Neural progenitor cell (in vitro differentiated cells): Measurements from ENCODE around the gene IGFBP7. TPM values are rescaled to one million over a fixed set of nuclear protein-coding genes. Genes with fewer than 3 reads are reported as not detected.

ENCODE experiments used
- DNase-seq: peaks from one replicate; pipeline ENCODE4 v3.0.0-alpha.2; 2016; ENCODE audit warnings: low spot score
- H2AFZ ChIP-seq: fragments of 200-600 bp; sonication (generic); replicated peaks from 2 replicates; pipeline ENCODE4 v1.6.1; 2016; ENCODE audit warnings: antibody characterized with exemption
- H3F3A ChIP-seq: fragments of 200-600 bp; sonication (generic); 2 replicates; pipeline ENCODE4 v1.6.1; 2016; ENCODE audit warnings: antibody characterized with exemption, low read depth
- H3K27ac ChIP-seq: fragments of 200-600 bp; sonication (generic); 2 replicates; pipeline ENCODE4 v1.5.1; 2016; ENCODE audit warnings: mild to moderate bottlenecking
- H3K27me3 ChIP-seq: fragments of 200-600 bp; sonication (generic); 2 replicates; pipeline ENCODE4 v1.6.1; 2016; ENCODE audit warnings: mild to moderate bottlenecking, moderate library complexity
- H3K36me3 ChIP-seq: fragments of 200-600 bp; sonication (generic); 2 replicates; pipeline ENCODE4 v1.5.1; 2016
- H3K4me1 ChIP-seq: fragments of 200-600 bp; sonication (generic); 2 replicates; pipeline ENCODE4 v1.6.1; 2016; ENCODE audit warnings: mixed run types
- H3K4me2 ChIP-seq: fragments of 200-600 bp; sonication (generic); 2 replicates; pipeline ENCODE4 v1.6.1; 2016
- H3K4me3 ChIP-seq: fragments of 200-600 bp; sonication (generic); 2 replicates; pipeline ENCODE4 v1.5.1; 2016
- H3K79me2 ChIP-seq: fragments of 200-600 bp; sonication (generic); 2 replicates; pipeline ENCODE4 v1.6.1; 2016; ENCODE audit warnings: low read depth
- H3K9ac ChIP-seq: fragments of 200-600 bp; sonication (generic); 2 replicates; pipeline ENCODE4 v1.6.1; 2016
- H3K9me3 ChIP-seq: fragments of 200-600 bp; sonication (generic); 2 replicates; pipeline ENCODE4 v1.5.1; 2016; ENCODE audit warnings: low read depth
- H4K20me1 ChIP-seq: fragments of 200-600 bp; sonication (generic); 2 replicates; pipeline ENCODE4 v1.6.1; 2016; ENCODE audit warnings: low read depth
- H3K27ac Mint-ChIP-seq: 3 replicates; pipeline ENCODE4 v1.8.0; 2021; ENCODE audit warnings: mixed read lengths
- H3K27me3 Mint-ChIP-seq: 2 replicates; pipeline ENCODE4 v1.8.0; 2022; ENCODE audit warnings: low read depth, mild to moderate bottlenecking, inconsistent platforms, moderate library complexity, mixed read lengths; ENCODE audit not compliant: insufficient read depth
- H3K36me3 Mint-ChIP-seq: 3 replicates; pipeline ENCODE4 v1.8.0; 2021; ENCODE audit warnings: mixed read lengths
- H3K4me1 Mint-ChIP-seq: 3 replicates; pipeline ENCODE4 v1.8.0; 2021; ENCODE audit warnings: mixed read lengths
- H3K4me3 Mint-ChIP-seq: 3 replicates; pipeline ENCODE4 v1.8.0; 2021; ENCODE audit warnings: mild to moderate bottlenecking, moderate library complexity, mixed read lengths
- H3K9me3 Mint-ChIP-seq: 3 replicates; pipeline ENCODE4 v1.8.0; 2020; ENCODE audit warnings: mixed read lengths
- EZH2 ChIP-seq: fragments of 200-600 bp; sonication (generic); IDR thresholded peaks from 2 replicates; pipeline ENCODE4 v1.6.1; 2017; ENCODE audit warnings: antibody characterized with exemption, mild to moderate bottlenecking, moderate library complexity
- EZH2phosphoT487 ChIP-seq: fragments of 200-600 bp; sonication (generic); IDR thresholded peaks from 2 replicates; pipeline ENCODE4 v1.6.1; 2017; ENCODE audit warnings: antibody characterized with exemption
- total RNA-seq: library from RNA; depleted of rRNA; stranded (reverse); fragments of >200 nt; gene quantifications from 2 replicates; pipeline ENCODE4 v1.2.3, GENCODE V29; 2015; ENCODE audit warnings: low replicate concordance
- TF ChIP-seq, protein P1 (sequence below): fragments of 200-600 bp; sonication (generic); IDR thresholded peaks from 2 replicates; pipeline ENCODE4 v1.5.1; 2017; ENCODE audit warnings: antibody characterized with exemption, mild to moderate bottlenecking

The IGFBP7 gene
- total RNA-seq, 1 donor from 2014 or later = 0.86 TPM

DNA sequence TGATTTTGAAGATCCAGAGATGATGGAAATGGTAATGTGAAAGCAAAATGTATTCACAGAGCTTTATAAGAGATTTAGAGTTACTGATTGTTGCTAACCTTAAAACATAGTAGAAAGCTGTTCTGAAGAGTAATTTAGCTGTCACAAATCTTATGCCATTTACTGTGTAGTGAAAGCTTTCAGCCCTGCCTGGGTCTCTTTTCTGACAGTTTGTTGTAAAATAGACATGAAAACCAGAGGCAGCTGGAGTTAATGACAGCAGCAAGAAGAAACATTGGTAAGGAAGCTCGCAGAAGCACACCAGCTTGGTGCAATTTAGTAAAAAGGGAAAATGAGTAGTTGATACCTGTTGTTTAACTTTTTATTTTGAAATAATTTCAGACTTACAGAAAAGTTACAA lies 110.4 kb downstream of the IGFBP7 start:
- H3K27ac Mint-ChIP-seq = no peak overlapping the region
- Histone ChIP-seq H3K27ac (no peak overlapping the region), H3K27me3 (no peaks in the 10 kb centered on the region), H3K9ac (no peak overlapping the region), H3F3A (no peaks in the 10 kb centered on the region), H3K9me3 (no peaks in the 10 kb centered on the region), H3K4me3 (no peak overlapping the region), H3K4me1 (no peaks in the 10 kb centered on the region), H3K79me2 (peaks cover 10% of the 10 kb centered on the region), H2AFZ (no peak overlapping the region), H3K36me3 (peaks cover 7% of the 10 kb centered on the region), H4K20me1 (peaks cover 6% of the 10 kb centered on the region), H3K4me2 (no peak overlapping the region)
- H3K4me3 Mint-ChIP-seq = no peak overlapping the region
- H3K27me3 Mint-ChIP-seq = no peaks in the 10 kb centered on the region
- no peaks in the 10 kb centered on the region for H3K9me3 Mint-ChIP-seq
- no peaks in the 10 kb centered on the region for H3K4me1 Mint-ChIP-seq
- DNase-seq = no peak
- TF ChIP-seq, protein P1, sequence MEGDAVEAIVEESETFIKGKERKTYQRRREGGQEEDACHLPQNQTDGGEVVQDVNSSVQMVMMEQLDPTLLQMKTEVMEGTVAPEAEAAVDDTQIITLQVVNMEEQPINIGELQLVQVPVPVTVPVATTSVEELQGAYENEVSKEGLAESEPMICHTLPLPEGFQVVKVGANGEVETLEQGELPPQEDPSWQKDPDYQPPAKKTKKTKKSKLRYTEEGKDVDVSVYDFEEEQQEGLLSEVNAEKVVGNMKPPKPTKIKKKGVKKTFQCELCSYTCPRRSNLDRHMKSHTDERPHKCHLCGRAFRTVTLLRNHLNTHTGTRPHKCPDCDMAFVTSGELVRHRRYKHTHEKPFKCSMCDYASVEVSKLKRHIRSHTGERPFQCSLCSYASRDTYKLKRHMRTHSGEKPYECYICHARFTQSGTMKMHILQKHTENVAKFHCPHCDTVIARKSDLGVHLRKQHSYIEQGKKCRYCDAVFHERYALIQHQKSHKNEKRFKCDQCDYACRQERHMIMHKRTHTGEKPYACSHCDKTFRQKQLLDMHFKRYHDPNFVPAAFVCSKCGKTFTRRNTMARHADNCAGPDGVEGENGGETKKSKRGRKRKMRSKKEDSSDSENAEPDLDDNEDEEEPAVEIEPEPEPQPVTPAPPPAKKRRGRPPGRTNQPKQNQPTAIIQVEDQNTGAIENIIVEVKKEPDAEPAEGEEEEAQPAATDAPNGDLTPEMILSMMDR = no peak
- TF ChIP-seq EZH2 (no peak), EZH2phosphoT487 (no peak)
- H3K36me3 Mint-ChIP-seq = peaks cover 38% of the 10 kb centered on the region

GRCh38 chr4:56995525-56995924 lies 114.7 kb downstream of the IGFBP7 start:
- TF ChIP-seq EZH2 (no peak), EZH2phosphoT487 (no peak)
- TF ChIP-seq, protein P1 = no peak
- H3K36me3 Mint-ChIP-seq = peaks cover 40% of the 10 kb centered on the region
- peaks cover 22% of the 10 kb centered on the region for H3K79me2 ChIP-seq

GRCh38 chr4:56990109-56990905 lies 119.9 kb downstream of the IGFBP7 start:
- no peaks in the 10 kb centered on the region for H3K27me3 ChIP-seq
- peaks cover 21% of the 10 kb centered on the region for H3K36me3 ChIP-seq
- peaks cover 64% of the 10 kb centered on the region for H3K79me2 ChIP-seq

More at GRCh38 chr4:56995525-56995924, 114.7 kb downstream of the IGFBP7 start:
- Histone ChIP-seq H3K27ac (no peak overlapping the region), H3F3A (no peaks in the 10 kb centered on the region), H4K20me1 (peaks cover 20% of the 10 kb centered on the region), H3K27me3 (no peaks in the 10 kb centered on the region), H3K4me3 (no peak overlapping the region), H3K9ac (no peak overlapping the region), H2AFZ (no peak overlapping the region), H3K9me3 (no peaks in the 10 kb centered on the region), H3K36me3 (peaks cover 21% of the 10 kb centered on the region), H3K4me1 (no peaks in the 10 kb centered on the region), H3K4me2 (no peak overlapping the region)
- H3K27ac Mint-ChIP-seq = no peak overlapping the region
- H3K4me3 Mint-ChIP-seq = no peak overlapping the region
- no peaks in the 10 kb centered on the region for H3K9me3 Mint-ChIP-seq
- no peaks in the 10 kb centered on the region for H3K4me1 Mint-ChIP-seq
- no peak for DNase-seq
- no peaks in the 10 kb centered on the region for H3K27me3 Mint-ChIP-seq

More at GRCh38 chr4:56990109-56990905, 119.9 kb downstream of the IGFBP7 start:
- DNase-seq = no peak
- TF ChIP-seq EZH2phosphoT487 (no peak), EZH2 (no peak)
- TF ChIP-seq, protein P1 = no peak
- no peak overlapping the region for H3K27ac Mint-ChIP-seq
- H3K4me3 ChIP-seq = no peak overlapping the region
- no peak overlapping the region for H3K27ac ChIP-seq
- no peaks in the 10 kb centered on the region for H3F3A ChIP-seq
- no peaks in the 10 kb centered on the region for H3K9me3 Mint-ChIP-seq
- no peak overlapping the region for H2AFZ ChIP-seq
- H3K27me3 Mint-ChIP-seq = no peaks in the 10 kb centered on the region
- peaks cover 47% of the 10 kb centered on the region for H4K20me1 ChIP-seq
- H3K4me1 ChIP-seq = no peaks in the 10 kb centered on the region
- peaks cover 32% of the 10 kb centered on the region for H3K36me3 Mint-ChIP-seq
- H3K9me3 ChIP-seq = no peaks in the 10 kb centered on the region
- no peak overlapping the region for H3K4me3 Mint-ChIP-seq
- H3K4me1 Mint-ChIP-seq = no peaks in the 10 kb centered on the region
- no peak overlapping the region for H3K9ac ChIP-seq
- no peak overlapping the region for H3K4me2 ChIP-seq
